Measurements from ENCODE around the gene GIPC2. TPM values are rescaled to one million over a fixed set of nuclear protein-coding genes. Genes with fewer than 3 reads are reported as not detected.

The GIPC2 gene
- polyA plus RNA-seq, 4 donors: 30.1 to 99.8 (median 51.9) TPM

GRCh38 chr1:78147031-78147430 lies 101.3 kb downstream of the GIPC2 start:
- Histone ChIP-seq H3K4me1 (ENCODE audit: control insufficient read depth in 3 of 3, insufficient read depth in 2 of 3, low read depth in 1 of 3, low read length in 2 of 3) (peaks cover 0 to 10% (median 10%) of the 10 kb centered on the region in 3 donors), H3K27me3 (ENCODE audit: control insufficient read depth in 3 of 3, insufficient read depth in 3 of 3, low read length in 3 of 3) (no peaks in the 10 kb centered on the region), H3K9me3 (ENCODE audit: control insufficient read depth in 2 of 2, insufficient read depth in 1 of 2, low read depth in 1 of 2, low read length in 1 of 2) (no peaks in the 10 kb centered on the region), H3K4me3 (ENCODE audit: low read depth in 1 of 3, low read length in 3 of 3) (no peak overlapping the region), H3K27ac (ENCODE audit: low read depth in 1 of 3, low read length in 2 of 3) (no peak overlapping the region), H3K36me3 (ENCODE audit: control insufficient read depth in 3 of 3, insufficient read depth in 2 of 3, low read depth in 1 of 3, low read length in 3 of 3) (peaks cover 0 to 7% (median 0%) of the 10 kb centered on the region in 3 donors)
- 88 to 96% (median 88%) methylated on average over 5 of the region's 5 CpGs for WGBS, 3 donors
- FAIRE-seq (no peak), DNase-seq (no peak)

GRCh38 chr1:78153092-78153736 lies 107.4 kb downstream of the GIPC2 start:
- WGBS, 3 donors: 64 to 73% (median 70%) methylated on average over 4 of the region's 4 CpGs
- peaks cover 0 to 2% (median 0%) of the 10 kb centered on the region in 3 donors for H3K27me3 ChIP-seq (ENCODE audit: control insufficient read depth in 3 of 3, insufficient read depth in 3 of 3, low read length in 3 of 3)
- no peak for FAIRE-seq

GRCh38 chr1:78155121-78155520 lies 109.4 kb downstream of the GIPC2 start:
- Histone ChIP-seq H3K4me3 (ENCODE audit: low read depth in 1 of 3, low read length in 3 of 3) (no peak overlapping the region), H3K4me1 (ENCODE audit: control insufficient read depth in 3 of 3, insufficient read depth in 2 of 3, low read depth in 1 of 3, low read length in 2 of 3) (no peaks in the 10 kb centered on the region), H3K9me3 (ENCODE audit: control insufficient read depth in 2 of 2, insufficient read depth in 1 of 2, low read depth in 1 of 2, low read length in 1 of 2) (peaks cover 0 to 6% of the 10 kb centered on the region in 2 donors), H3K27ac (ENCODE audit: low read depth in 1 of 3, low read length in 2 of 3) (no peak overlapping the region), H3K27me3 (ENCODE audit: control insufficient read depth in 3 of 3, insufficient read depth in 3 of 3, low read length in 3 of 3) (peaks cover 0 to 2% (median 0%) of the 10 kb centered on the region in 3 donors), H3K36me3 (ENCODE audit: control insufficient read depth in 3 of 3, insufficient read depth in 2 of 3, low read depth in 1 of 3, low read length in 3 of 3) (peaks cover 0 to 17% (median 0%) of the 10 kb centered on the region in 3 donors)
- WGBS, 3 donors: 84 to 95% (median 86%) methylated on average over 4 of the region's 4 CpGs
- DNase-seq (no peak), FAIRE-seq (no peak)

More at GRCh38 chr1:78153092-78153736, 107.4 kb downstream of the GIPC2 start:
- Histone ChIP-seq H3K27ac (ENCODE audit: low read depth in 1 of 3, low read length in 2 of 3) (no peak overlapping the region), H3K9me3 (ENCODE audit: control insufficient read depth in 2 of 2, insufficient read depth in 1 of 2, low read depth in 1 of 2, low read length in 1 of 2) (no peaks in the 10 kb centered on the region), H3K36me3 (ENCODE audit: control insufficient read depth in 3 of 3, insufficient read depth in 2 of 3, low read depth in 1 of 3, low read length in 3 of 3) (peaks cover 0 to 9% (median 0%) of the 10 kb centered on the region in 3 donors), H3K4me1 (ENCODE audit: control insufficient read depth in 3 of 3, insufficient read depth in 2 of 3, low read depth in 1 of 3, low read length in 2 of 3) (no peaks in the 10 kb centered on the region), H3K4me3 (ENCODE audit: low read depth in 1 of 3, low read length in 3 of 3) (no peak overlapping the region)
- DNase-seq: no peak

GRCh38 chr1:78156805-78157521 lies 111.2 kb downstream of the GIPC2 start:
- no peak for FAIRE-seq
- Histone ChIP-seq H3K4me3 (ENCODE audit: low read depth in 1 of 3, low read length in 3 of 3) (no peak overlapping the region), H3K27ac (ENCODE audit: low read depth in 1 of 3, low read length in 2 of 3) (no peak overlapping the region), H3K36me3 (ENCODE audit: control insufficient read depth in 3 of 3, insufficient read depth in 2 of 3, low read depth in 1 of 3, low read length in 3 of 3) (peaks cover 0 to 17% (median 0%) of the 10 kb centered on the region in 3 donors), H3K9me3 (ENCODE audit: control insufficient read depth in 2 of 2, insufficient read depth in 1 of 2, low read depth in 1 of 2, low read length in 1 of 2) (peaks cover 0 to 6% of the 10 kb centered on the region in 2 donors), H3K27me3 (ENCODE audit: control insufficient read depth in 3 of 3, insufficient read depth in 3 of 3, low read length in 3 of 3) (peaks cover 0 to 2% (median 0%) of the 10 kb centered on the region in 3 donors), H3K4me1 (ENCODE audit: control insufficient read depth in 3 of 3, insufficient read depth in 2 of 3, low read depth in 1 of 3, low read length in 2 of 3) (no peaks in the 10 kb centered on the region)
- no peak for DNase-seq

GRCh38 chr1:78165816-78166215 lies 120.0 kb downstream of the GIPC2 start:
- Histone ChIP-seq H3K9me3 (ENCODE audit: control insufficient read depth in 2 of 2, insufficient read depth in 1 of 2, low read depth in 1 of 2, low read length in 1 of 2) (no peaks in the 10 kb centered on the region), H3K27me3 (ENCODE audit: control insufficient read depth in 3 of 3, insufficient read depth in 3 of 3, low read length in 3 of 3) (no peaks in the 10 kb centered on the region), H3K4me3 (ENCODE audit: low read depth in 1 of 3, low read length in 3 of 3) (no peak overlapping the region), H3K4me1 (ENCODE audit: control insufficient read depth in 3 of 3, insufficient read depth in 2 of 3, low read depth in 1 of 3, low read length in 2 of 3) (no peaks in the 10 kb centered on the region), H3K27ac (ENCODE audit: low read depth in 1 of 3, low read length in 2 of 3) (no peak overlapping the region), H3K36me3 (ENCODE audit: control insufficient read depth in 3 of 3, insufficient read depth in 2 of 3, low read depth in 1 of 3, low read length in 3 of 3) (peaks cover 0 to 6% (median 2%) of the 10 kb centered on the region in 3 donors)
- DNase-seq (no peak), FAIRE-seq (no peak)
- WGBS, 3 donors: 67 to 89% (median 84%) methylated on average over 2 of the region's 2 CpGs

- Histone ChIP-seq H3K27me3 (ENCODE audit: control insufficient read depth in 3 of 3, insufficient read depth in 3 of 3, low read length in 3 of 3) (no peaks in the 10 kb centered on the region), H3K4me1 (ENCODE audit: control insufficient read depth in 3 of 3, insufficient read depth in 2 of 3, low read depth in 1 of 3, low read length in 2 of 3) (no peaks in the 10 kb centered on the region), H3K36me3 (ENCODE audit: control insufficient read depth in 3 of 3, insufficient read depth in 2 of 3, low read depth in 1 of 3, low read length in 3 of 3) (peaks cover 0 to 6% (median 2%) of the 10 kb centered on the region in 3 donors), H3K27ac (ENCODE audit: low read depth in 1 of 3, low read length in 2 of 3) (no peak overlapping the region), H3K9me3 (ENCODE audit: control insufficient read depth in 2 of 2, insufficient read depth in 1 of 2, low read depth in 1 of 2, low read length in 1 of 2) (no peaks in the 10 kb centered on the region), H3K4me3 (ENCODE audit: low read depth in 1 of 3, low read length in 3 of 3) (no peak overlapping the region)
- DNase-seq (no peak), FAIRE-seq (no peak)
Measured at GRCh38 chr1:78168306-78168705, 122.5 kb downstream of the GIPC2 start.

- FAIRE-seq (no peak), DNase-seq (no peak)
- Histone ChIP-seq H3K4me3 (ENCODE audit: low read depth in 1 of 3, low read length in 3 of 3) (no peak overlapping the region), H3K9me3 (ENCODE audit: control insufficient read depth in 2 of 2, insufficient read depth in 1 of 2, low read depth in 1 of 2, low read length in 1 of 2) (no peaks in the 10 kb centered on the region), H3K4me1 (ENCODE audit: control insufficient read depth in 3 of 3, insufficient read depth in 2 of 3, low read depth in 1 of 3, low read length in 2 of 3) (no peaks in the 10 kb centered on the region), H3K36me3 (ENCODE audit: control insufficient read depth in 3 of 3, insufficient read depth in 2 of 3, low read depth in 1 of 3, low read length in 3 of 3) (peaks cover 0 to 6% (median 2%) of the 10 kb centered on the region in 3 donors), H3K27ac (ENCODE audit: low read depth in 1 of 3, low read length in 2 of 3) (no peak overlapping the region), H3K27me3 (ENCODE audit: control insufficient read depth in 3 of 3, insufficient read depth in 3 of 3, low read length in 3 of 3) (no peaks in the 10 kb centered on the region)
- WGBS, 3 donors: 64 to 89% (median 80%) methylated on average over 2 of the region's 2 CpGs
Measured at GRCh38 chr1:78170859-78171258, 125.1 kb downstream of the GIPC2 start.

- no peaks in the 10 kb centered on the region for H3K9me3 ChIP-seq (ENCODE audit: control insufficient read depth in 2 of 2, insufficient read depth in 1 of 2, low read depth in 1 of 2, low read length in 1 of 2)
- no peak for DNase-seq
- no peaks in the 10 kb centered on the region for H3K27me3 ChIP-seq (ENCODE audit: control insufficient read depth in 3 of 3, insufficient read depth in 3 of 3, low read length in 3 of 3)
- no peak overlapping the region for H3K4me3 ChIP-seq (ENCODE audit: low read depth in 1 of 3, low read length in 3 of 3)
- peaks cover 0 to 6% (median 2%) of the 10 kb centered on the region in 3 donors for H3K36me3 ChIP-seq (ENCODE audit: control insufficient read depth in 3 of 3, insufficient read depth in 2 of 3, low read depth in 1 of 3, low read length in 3 of 3)
- H3K4me1 ChIP-seq (ENCODE audit: control insufficient read depth in 3 of 3, insufficient read depth in 2 of 3, low read depth in 1 of 3, low read length in 2 of 3): no peaks in the 10 kb centered on the region
- no peak overlapping the region for H3K27ac ChIP-seq (ENCODE audit: low read depth in 1 of 3, low read length in 2 of 3)
- 79 to 88% (median 80%) methylated on average over 3 of the region's 3 CpGs for WGBS, 3 donors
- FAIRE-seq: no peak
Measured at GRCh38 chr1:78171736-78172590, 126.2 kb downstream of the GIPC2 start.

All from small intestine (tissue), 7 donors.